Activated naive CD4-positive, alpha-beta T cell (primary cell): ENCODE measurements around the gene PRSS3.
"Not testable (repeated sequence)": the region's sequence is repeated elsewhere in the genome, so short reads cannot be mapped to it uniquely, and the experiment has no call there.

ENCODE experiments used
- DNase-seq, 4 experiments: peaks; one replicate each; lab custom pipeline; 2025; lab: John Stamatoyannopoulos, UW

Gene PRSS3

DNA sequence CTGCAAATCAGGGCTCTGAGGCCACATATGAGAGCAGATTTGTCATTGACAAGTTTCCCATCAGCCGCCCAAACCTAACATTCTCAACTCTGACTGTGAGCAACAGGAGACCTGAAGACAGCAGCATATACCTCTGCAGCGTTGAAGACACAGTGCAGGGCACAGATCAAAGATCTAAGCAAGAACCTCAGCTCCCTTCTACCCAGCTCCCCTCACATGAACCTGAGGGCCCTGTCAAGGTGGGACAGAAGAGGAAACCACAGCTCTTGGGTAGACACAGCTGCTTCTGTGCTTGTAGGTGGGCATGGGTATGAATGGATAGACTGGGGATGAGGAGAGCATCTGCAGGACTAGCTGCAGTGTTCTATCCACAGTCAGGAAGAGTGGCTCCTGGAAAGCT lies 8.7 kb upstream of the PRSS3 start:
- DNase-seq = no peak

DNA sequence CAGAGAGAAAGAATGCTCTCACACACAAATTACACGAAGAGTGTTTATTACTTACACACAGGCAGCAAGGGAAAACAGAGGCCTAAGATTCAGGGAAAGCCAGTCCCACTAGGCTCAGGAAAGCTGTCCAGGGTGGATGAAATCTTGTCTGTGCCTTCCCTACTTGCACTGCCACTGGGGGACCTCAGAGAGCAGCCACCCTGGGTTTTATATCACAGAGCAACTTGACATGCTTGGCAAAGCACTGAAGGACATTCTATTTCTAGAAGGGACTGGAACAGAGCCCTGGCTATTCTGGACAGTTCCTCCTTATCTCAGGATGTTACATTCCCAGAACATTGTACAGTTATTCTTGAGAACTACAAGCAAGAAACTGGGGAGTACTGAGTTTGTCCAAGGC lies 7.5 kb upstream of the PRSS3 start:
- DNase-seq = no peak

DNA sequence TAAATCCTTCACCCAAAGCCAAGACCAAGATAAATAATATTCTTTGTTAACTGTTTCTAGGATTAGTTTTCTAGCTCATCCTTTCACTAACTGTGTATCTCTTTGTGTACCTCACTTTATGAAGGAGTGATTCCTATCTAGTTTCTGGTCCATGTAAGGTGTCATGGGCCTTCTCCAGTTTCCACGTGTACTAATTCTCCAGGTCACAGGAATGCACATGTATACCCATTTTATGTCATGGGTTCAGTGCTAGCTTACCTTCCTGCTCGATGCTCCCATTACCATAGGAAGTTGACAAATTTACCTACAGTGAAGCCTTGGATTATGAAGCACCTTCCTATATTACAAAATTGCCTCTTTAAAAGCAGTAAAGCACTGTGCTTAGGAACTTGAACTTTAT lies 5.9 kb upstream of the PRSS3 start:
- not testable (repeated sequence) for DNase-seq

DNA sequence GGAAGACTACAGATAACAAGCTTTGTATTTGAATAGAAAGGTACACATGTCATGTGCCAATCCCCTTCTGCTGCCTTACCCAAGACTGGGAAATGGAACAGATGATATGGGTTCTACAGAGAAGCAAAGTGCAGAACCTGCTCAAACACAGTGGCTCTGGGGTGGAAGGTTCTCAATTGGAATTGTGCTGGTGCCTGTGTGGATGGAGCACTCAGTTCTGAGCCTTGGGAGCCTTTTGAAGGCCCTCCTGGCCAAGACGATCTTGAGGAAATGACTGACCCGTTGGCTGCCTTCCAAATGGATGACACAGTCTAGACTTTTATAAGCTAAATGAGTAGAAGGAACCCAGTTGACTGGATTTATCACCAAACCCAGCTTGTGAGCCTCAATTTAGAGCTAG lies 4.2 kb upstream of the PRSS3 start:
- no peak for DNase-seq

DNA sequence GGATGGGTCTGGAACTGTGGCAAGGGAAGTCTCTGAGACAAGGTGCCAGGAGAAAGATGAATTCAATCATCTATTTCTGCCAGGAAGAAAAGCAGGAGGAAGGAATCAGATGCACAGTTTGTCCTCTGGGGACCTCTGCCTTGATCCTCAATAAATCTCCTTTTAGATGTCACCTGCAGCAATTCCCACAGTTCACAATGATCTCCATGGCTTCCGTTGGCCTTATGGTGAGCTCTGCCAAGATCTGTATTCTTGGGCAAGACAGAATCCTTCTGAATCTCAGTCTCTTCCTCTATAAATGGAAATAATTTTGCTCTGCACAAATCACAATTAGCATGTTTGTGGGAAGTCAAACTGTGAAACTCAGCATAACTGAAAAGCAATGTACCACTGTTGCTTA lies 1.9 kb upstream of the PRSS3 start:
- DNase-seq = not testable (repeated sequence)

DNA sequence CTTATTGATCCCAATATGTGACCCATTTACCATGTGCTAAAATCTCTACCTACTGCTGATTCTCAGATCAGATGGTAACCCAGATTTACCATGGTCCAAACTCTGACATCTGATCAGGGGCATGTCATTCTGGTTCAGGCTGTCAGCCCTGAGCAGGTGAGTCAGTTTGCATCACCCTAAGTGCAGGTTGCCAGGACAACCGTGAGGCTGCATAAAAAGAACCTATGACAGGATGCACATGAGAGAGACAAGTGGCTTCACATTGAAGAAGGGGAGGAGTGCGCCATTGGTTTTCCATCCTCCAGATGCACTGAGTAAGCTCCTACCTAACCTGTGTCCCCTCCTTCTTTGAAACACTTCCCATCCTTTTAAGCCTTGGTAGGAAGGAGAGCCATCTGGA lies 801 bp upstream of the PRSS3 start:
- DNase-seq = no peak

DNA sequence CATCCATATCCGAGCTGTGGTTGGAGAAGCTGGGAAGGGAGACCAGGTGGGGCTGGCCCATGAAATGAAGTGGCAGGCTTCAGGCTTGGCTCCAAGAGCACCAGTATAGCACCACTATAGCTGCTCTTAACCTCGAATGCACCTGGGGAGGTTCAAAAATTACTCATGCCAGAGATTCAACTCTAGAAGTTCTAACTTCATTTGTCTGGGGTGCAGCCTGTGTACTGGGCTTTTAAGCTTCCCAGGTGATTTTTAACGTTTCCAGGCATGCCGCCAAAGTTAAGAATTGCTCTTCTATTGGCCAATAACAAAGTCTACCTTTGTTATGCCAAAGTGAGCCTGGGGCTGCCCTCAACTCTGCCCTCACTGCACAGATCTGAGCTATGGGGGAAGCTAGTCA lies 458 bp downstream of the PRSS3 start:
- no peak for DNase-seq

DNA sequence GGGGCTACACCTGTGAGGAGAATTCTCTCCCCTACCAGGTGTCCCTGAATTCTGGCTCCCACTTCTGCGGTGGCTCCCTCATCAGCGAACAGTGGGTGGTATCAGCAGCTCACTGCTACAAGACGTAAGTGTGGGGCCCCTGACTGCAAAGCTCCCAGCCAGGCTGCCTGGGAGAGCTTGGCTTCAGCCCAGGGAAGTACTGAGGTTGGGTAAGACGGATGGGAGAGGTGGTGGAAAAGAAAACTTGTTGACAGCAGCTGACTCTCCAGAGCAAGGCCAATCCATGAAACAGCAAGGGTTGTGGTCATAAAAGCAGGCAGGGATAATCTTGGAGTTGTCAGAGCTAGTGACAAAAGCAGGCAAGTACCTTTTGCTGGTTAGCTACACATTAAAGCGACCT lies 1.3 kb downstream of the PRSS3 start:
- not testable (repeated sequence) for DNase-seq

DNA sequence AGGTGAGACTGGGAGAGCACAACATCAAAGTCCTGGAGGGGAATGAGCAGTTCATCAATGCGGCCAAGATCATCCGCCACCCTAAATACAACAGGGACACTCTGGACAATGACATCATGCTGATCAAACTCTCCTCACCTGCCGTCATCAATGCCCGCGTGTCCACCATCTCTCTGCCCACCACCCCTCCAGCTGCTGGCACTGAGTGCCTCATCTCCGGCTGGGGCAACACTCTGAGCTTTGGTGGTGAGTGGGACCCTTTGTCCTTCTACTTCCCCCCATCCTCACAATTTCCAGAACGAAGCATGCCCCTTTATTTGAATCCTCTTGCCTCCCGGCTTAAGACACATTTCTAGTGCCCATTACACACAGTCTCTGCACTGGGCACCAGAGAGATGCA lies 2.5 kb downstream of the PRSS3 start:
- no peak for DNase-seq

DNA sequence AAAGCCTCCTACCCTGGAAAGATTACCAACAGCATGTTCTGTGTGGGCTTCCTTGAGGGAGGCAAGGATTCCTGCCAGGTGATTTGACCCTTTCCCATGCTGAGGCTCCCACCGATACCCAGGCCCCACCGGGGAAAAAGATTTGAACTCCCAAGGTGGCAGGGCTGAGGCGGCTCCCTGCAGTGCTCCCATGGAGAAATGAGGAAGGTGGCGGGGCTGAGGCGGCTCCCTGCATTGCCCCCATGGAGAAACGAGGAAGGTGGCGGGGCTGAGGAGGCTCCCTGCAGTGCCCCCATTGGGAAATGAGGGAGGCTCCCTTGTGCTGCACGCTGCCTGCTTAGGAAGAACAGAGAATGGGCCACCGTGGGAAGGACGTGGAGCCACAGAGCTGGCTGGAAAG lies 3.2 kb downstream of the PRSS3 start:
- no peak for DNase-seq

DNA sequence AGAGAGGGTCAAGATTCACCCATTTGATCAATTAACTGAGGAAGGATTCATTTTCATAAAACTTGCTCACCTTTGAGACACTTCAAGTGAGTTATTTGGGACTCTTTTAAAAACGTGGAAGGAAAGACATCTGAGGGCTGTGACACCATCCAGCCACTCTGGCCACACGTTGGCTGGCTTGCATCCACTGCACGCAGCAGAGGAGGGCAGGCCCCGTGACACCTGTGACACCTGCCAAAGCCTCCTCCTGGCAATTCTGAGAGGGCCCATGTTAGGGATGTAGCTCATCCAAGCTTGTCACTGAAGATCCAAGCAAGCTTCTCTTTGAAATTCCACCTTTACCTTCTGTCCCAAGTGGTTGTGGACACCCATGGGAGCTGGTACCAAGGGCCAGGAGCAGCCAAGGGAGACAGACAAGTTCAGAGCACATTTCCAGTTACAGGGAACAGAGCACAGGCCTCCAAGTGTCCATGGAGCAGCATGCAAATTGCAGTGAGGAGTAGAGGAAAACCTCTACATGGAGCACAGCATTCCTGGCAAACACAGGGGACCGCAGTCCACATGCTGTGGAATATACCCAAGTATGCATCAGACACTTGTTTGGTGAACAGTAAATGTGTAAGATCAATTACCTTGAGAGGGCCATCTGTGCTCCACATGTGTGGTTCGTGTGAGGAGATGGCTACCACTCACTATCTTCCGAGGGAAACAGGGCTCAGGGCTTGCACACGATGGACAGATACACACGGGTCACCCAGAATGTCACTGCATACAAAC lies 4.8 kb downstream of the PRSS3 start:
- DNase-seq = no peak

DNA sequence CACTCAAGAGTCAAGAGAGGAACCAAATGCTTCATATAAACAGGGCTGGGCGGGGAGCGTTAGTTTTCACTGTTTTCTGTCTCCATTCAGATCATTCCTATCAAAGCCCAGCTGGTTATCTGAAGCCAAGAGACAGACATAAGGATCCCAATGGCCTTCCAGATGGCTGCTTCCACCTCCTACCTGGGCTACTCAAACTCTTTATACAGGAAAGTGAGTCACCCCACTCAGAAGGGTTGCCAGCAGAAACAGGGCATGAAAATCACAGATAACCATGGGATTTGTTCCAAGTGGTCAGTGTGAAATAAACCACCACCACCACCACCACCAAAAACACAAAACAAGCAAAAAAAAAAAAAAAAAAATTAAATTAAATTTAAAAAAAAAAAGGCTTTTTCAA lies 5.5 kb downstream of the PRSS3 start:
- DNase-seq = no peak

DNA sequence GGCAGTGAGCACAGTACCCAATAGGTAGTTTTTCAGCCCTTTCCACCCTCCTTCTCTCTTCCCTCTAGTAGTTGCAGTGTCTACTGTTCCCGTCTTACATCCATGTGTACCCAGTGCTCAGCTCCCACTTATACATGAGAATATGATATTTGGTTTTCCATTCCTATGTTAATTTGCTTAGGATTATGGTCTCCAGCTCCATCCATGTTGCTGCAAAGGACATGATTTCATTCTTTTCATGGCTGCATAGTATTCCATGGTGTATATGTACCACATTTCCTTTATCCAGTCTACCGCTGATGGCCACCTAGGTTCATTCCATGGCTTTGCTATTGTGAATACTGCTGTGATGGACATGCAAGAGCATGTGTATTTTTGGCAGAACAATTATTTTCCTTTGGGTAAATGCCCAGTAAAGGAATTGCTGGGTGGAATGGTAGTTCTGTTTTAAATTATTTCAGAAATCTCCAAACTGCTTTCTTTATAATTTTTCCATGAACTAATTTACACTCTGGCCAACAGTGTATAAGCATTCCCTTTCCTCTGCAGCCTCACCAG lies 6.7 kb downstream of the PRSS3 start:
- not testable (repeated sequence) for DNase-seq

DNA sequence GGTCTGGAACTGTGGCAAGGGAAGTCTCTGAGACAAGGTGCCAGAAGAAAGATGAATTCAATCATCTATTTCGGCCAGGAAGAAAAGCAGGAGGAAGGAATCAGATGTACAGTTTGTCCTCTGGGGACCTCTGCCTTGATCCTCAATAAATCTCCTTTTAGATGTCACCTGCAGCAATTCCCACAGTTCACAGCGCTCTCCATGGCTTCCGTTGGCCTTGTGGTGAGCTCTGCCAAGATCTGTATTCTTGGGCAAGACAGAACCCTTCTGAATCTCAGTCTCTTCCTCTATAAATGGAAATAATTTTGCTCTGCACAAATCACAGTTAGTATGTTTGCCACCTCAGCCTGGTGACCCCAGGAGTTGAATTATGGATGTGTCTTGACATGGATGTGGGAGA lies 8.8 kb downstream of the PRSS3 start:
- not testable (repeated sequence) for DNase-seq

DNA sequence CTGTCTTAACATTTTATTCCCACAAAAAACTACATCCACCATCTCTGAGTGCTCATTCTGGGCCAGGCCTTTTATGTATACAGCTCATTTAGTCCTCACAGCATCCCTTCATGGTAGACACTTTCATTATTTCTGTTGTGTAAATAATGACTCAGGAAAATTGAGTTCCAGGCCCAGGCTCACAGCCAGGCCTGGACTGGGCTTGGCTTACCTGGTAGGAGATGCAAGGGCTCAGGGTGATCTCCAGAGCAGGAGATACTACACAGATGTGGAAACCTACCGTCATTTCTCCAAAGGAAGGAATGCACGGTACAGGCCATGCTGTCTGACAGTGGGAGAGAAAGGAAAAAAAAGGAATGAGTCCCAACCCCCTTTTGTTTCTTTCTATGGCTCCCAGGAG lies 11.8 kb downstream of the PRSS3 start:
- DNase-seq = not testable (repeated sequence)

DNA sequence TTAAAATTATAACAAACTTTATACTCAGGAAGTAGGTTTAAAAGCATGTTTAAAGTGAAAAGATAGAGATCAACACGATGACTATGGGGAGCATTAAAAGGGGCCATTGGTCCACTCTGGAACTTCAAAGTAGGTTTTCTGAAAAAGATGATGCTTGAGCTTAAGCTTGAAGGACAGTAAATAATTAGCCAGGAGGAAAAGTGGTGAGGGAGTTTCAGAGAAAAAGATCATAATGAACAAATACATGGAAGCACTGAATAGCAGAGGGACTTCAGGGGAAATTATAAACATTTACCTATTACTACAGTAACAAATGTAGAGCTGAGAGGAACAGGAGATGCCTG lies 13.6 kb downstream of the PRSS3 start:
- not testable (repeated sequence) for DNase-seq

DNA sequence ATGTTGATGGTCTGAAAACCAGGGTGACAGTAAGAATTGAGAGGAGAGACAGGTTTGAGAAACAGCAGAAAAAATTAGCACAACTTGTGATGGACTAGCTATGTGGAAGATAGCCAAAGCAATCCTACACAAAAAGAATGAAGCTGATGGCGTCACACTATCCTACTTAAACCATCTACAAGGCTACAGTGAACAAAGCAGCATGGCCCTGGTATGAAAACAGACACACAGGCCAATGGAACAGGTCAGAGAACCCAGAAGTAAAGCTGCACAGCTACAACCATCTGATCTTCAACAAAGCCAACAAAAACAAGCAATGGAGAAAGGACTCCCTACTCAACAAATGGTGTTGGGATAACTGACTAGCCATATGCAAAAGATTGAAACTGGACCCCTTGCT lies 14.1 kb downstream of the PRSS3 start:
- no peak for DNase-seq

DNA sequence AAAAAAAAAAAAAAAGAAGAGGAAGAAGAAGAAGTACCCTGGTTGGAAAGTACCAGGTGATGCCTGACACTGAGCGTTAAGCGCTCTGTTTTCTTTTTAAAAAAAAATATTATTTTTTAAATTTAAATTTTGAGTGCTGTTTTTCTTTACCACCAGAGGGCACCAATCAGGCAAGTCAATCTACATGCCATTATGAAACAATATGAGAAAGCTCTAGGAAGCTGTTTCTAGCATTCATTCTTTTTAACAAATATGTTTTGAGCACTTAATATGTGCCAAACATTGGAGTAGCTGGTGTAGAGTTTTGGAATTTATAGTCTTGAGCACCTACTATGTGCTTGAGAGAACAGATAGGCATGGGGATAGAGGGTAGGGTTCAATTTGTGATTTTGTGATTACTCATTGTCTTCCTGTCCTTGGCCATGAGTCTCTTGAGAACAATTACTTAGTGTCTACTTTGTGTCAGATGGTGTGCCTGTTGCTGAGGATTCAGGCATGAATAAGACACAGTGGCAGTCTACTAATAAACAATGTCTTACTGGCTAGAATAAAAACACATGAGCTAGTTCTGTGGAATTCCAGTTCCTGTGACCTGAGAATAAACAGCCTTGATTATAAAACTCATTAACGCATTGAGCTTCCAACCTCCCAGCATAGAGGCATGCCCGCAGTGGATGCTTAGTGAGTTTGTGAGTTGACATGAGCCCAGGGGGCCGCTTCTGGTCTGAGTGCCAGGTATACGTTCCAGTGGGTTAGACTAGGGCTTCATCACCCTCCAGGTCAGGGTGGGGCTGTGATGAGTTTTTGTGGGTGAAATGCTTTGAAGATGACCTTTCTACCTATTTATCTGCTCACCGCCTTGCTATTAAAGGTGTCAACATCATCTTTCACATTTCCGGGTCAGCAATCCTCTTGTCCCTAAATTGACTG lies 18.6 kb downstream of the PRSS3 start:
- no peak for DNase-seq

DNA sequence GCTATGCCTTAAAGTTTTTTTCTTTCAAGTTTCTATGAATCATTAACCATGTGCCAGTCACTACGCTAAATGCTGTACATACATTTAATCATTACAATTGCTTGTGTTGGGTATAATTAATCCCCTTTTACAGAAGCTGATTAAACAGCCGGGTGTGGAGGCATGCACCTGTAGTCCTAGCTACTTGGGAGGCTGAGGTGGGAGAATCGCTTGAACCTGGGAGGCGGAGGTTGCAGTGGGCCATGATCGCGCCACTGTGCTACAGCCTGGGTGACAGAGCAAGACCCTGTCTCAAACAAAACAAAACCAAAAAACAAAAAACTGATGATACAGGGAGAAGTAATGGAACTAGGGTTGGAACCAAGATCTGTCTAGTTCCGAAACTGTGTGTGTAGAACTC lies 20.4 kb downstream of the PRSS3 start:
- no peak for DNase-seq

DNA sequence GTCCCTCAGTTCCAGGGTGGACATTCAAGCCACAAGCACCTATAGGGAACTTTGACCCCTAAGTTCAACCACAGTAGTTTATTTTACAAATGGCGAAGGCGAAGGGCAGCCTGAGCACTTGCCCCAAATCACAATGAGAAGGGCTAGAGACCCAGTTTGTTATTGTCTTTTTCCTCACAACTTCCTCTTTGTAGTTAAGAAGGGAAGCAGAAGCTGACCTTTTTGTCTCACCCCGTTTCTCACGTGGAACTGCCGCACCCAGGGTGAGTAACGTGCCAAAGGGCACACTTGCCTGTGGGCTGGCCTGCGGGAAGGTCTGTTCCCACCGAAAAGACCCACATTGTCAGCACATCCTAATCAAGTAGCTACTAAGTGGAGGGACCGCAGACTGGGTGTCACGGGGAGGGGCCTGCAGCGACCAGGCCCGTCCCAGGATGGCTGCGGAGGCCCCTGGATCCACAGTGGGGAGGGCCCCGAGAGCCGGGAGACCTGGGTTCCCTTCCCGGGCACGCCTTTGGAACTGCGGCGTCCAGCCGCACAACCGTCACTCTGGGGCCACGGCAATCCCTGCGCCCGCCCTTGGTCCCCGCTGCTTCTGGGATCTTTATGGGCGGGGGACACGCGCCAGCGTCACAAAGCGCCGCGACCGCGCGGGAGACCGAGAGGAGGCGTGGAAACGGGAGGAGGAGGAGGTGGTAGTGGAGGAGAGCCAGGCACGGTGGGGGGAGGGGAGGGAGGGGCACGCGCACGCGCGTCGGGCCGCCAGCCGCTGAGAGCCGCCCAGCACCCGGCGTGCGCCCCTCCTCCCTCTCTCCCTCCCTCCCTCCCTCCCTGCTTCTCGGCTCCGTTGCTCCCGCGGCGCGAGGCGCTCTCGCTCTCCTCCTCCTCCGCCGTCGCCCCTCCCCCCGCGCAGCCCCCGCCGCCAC lies 21.2 kb downstream of the PRSS3 start, which contains the start of gene UBE2R2:
TSS of gene UBE2R2 (plus strand) at position 834 of the 926 bp plus-strand sequence. CDS start 598 bp downstream, outside the sequence.
- DNase-seq = peak; percentile 79 to 92 (median 83)

DNA sequence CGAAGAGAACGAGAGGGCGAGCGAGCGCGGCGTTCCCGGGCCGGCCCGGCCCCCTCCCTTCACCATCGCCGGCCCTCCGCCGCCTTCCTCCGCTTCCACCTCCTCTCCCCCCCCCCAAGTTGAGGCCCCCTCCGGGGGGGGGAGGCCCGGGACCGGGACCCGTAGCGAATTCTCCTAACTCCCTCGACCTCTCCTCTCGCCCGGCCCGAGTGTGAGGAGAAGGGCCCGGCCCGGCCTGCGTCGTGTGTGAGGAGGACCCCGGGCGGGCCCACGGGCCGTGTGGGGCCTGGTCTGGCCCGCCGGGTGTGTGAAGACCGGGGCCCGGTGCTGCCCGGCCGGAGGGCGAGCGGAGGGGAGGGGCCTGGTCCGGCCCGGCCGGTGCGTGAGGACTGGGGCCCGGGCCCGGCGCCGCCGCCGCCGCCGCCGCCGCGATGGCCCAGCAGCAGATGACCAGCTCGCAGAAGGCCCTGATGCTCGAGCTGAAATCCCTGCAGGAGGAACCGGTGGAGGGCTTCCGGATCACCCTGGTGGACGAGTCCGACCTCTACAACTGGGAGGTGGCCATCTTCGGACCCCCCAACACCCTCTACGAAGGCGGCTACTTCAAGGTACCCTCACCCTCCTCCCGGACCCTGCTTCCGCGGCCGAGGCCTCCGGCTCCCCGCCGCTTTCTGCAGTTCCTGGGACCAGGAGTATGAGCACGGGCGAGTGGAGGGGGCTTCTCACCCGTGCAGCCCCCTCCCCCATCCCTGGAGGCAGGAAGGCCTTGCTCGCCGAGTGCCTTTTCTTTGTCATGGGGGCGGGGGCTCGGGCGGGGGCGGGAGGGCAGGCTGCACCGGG lies 22.2 kb downstream of the PRSS3 start:
- peak in 3 of 4 experiments; percentile 31 to 66 (median 36) for DNase-seq
